Neural cell (in vitro differentiated cells): ENCODE data around the gene IL17REL. TPM values are rescaled to one million over a fixed set of nuclear protein-coding genes. Genes with fewer than 3 reads are reported as not detected.

ENCODE experiments used
- H2AFZ ChIP-seq: fragments of 200-600, 300-800 bp; sonication (generic), shearing (Covaris generic); 2 replicates; pipeline ENCODE4 v1.6.0; 2014; ENCODE audit warnings: low read depth, mild to moderate bottlenecking, antibody characterized with exemption, low read length, moderate library complexity
- H3F3A ChIP-seq: fragments of 200-600 bp; shearing (Covaris generic); 2 replicates; pipeline ENCODE4 v1.6.1; 2016; ENCODE audit warnings: mild to moderate bottlenecking, moderate library complexity, mixed read lengths, antibody characterized with exemption, low read length; ENCODE audit not compliant: insufficient read depth, poor library complexity, severe bottlenecking
- H3K27ac ChIP-seq: fragments of 200-600, 300-800 bp; sonication (generic), shearing (Covaris generic); 2 replicates; pipeline ENCODE4 v1.5.1; 2014; ENCODE audit warnings: mild to moderate bottlenecking, low read length, moderate library complexity
- H3K27me3 ChIP-seq: fragments of 300-800, 200-600 bp; sonication (generic), shearing (Covaris generic); 2 replicates; pipeline ENCODE4 v1.6.0; 2014; ENCODE audit warnings: mild to moderate bottlenecking, low read depth, low read length, moderate library complexity; ENCODE audit not compliant: insufficient read depth
- H3K36me3 ChIP-seq: fragments of 300-800, 200-600 bp; sonication (generic), shearing (Covaris generic); 2 replicates; pipeline ENCODE4 v1.5.1; 2014; ENCODE audit warnings: mild to moderate bottlenecking, antibody characterized with exemption, low read length, moderate library complexity; ENCODE audit not compliant: insufficient read depth
- H3K4me2 ChIP-seq: fragments of 300-800, 200-600 bp; sonication (generic), shearing (Covaris generic); 2 replicates; pipeline ENCODE4 v1.6.0; 2014; ENCODE audit warnings: mild to moderate bottlenecking, low read length
- H3K4me3 ChIP-seq: fragments of 300-800, 200-600 bp; sonication (generic), shearing (Covaris generic); 2 replicates; pipeline ENCODE4 v1.5.1; 2014; ENCODE audit warnings: mild to moderate bottlenecking, low read length, moderate library complexity
- H3K79me2 ChIP-seq: fragments of 200-600 bp; shearing (Covaris generic); replicated peaks from 2 replicates; pipeline ENCODE4 v1.6.0; 2014; ENCODE audit warnings: mild to moderate bottlenecking, low read length, moderate library complexity; ENCODE audit not compliant: insufficient read depth
- H3K9ac ChIP-seq: fragments of 300-800, 200-600 bp; sonication (generic), shearing (Covaris generic); 2 replicates; pipeline ENCODE4 v1.6.1; 2016; ENCODE audit warnings: mild to moderate bottlenecking, low read length, mixed read lengths
- H3K9me2 ChIP-seq: fragments of 200-600 bp; shearing (Covaris generic); 2 replicates; pipeline ENCODE4 v1.6.1; 2016; ENCODE audit warnings: mild to moderate bottlenecking, low read length, mixed read lengths; ENCODE audit not compliant: insufficient read depth
- H3K9me3 ChIP-seq: fragments of 200-600, 300-800 bp; sonication (generic), shearing (Covaris generic); 2 replicates; pipeline ENCODE4 v1.6.1; 2016; ENCODE audit warnings: mild to moderate bottlenecking, mixed run types, low read length, moderate library complexity, mixed read lengths
- H4K20me1 ChIP-seq: fragments of 200-600 bp; shearing (Covaris generic); 2 replicates; pipeline ENCODE4 v1.6.1; 2016; ENCODE audit warnings: mild to moderate bottlenecking, mixed run types; ENCODE audit not compliant: insufficient read depth
- EP300 ChIP-seq: fragments of 450-650 bp; conservative IDR thresholded peaks from 2 replicates; pipeline ENCODE4 v1.6.1; 2014; ENCODE audit warnings: antibody characterized with exemption, mild to moderate bottlenecking, moderate library complexity; ENCODE audit not compliant: poor library complexity, severe bottlenecking
- EZH2 ChIP-seq: fragments of 200-600, 300-800 bp; shearing (Covaris generic), sonication (generic); IDR thresholded peaks from 2 replicates; pipeline ENCODE4 v1.6.1; 2014; ENCODE audit warnings: antibody characterized with exemption, low read length, borderline replicate concordance, mild to moderate bottlenecking; ENCODE audit not compliant: insufficient read depth, poor library complexity, severe bottlenecking
- MXI1 ChIP-seq: fragments of 450-650 bp; conservative IDR thresholded peaks from 2 replicates; pipeline ENCODE4 v1.6.1; 2014; ENCODE audit warnings: antibody characterized with exemption, mild to moderate bottlenecking; ENCODE audit not compliant: poor library complexity, severe bottlenecking
- POLR2AphosphoS5 ChIP-seq: IDR thresholded peaks from 2 replicates; pipeline ENCODE4 v1.6.1; 2012
- RAD21 ChIP-seq: fragments of 450-650 bp; conservative IDR thresholded peaks from 2 replicates; pipeline ENCODE4 v1.6.1; 2014; ENCODE audit warnings: antibody characterized with exemption, mild to moderate bottlenecking, moderate library complexity
- SMC3 ChIP-seq: fragments of 450-650 bp; conservative IDR thresholded peaks from 2 replicates; pipeline ENCODE4 v1.6.1; 2014; ENCODE audit warnings: antibody characterized with exemption, mild to moderate bottlenecking, moderate library complexity; ENCODE audit not compliant: poor library complexity
- TAF1 ChIP-seq: IDR thresholded peaks from 2 replicates; pipeline ENCODE4 v1.6.1; 2012; ENCODE audit warnings: low read depth
- polyA plus RNA-seq: library from polyadenylated mRNA; depleted of rRNA; stranded (reverse); fragments of >200 nt; gene quantifications from 2 replicates; pipeline ENCODE4 v1.2.3, GENCODE V29; 2014
- TF ChIP-seq, protein P1 (sequence below): fragments of 450-650 bp; IDR thresholded peaks from 2 replicates; pipeline ENCODE4 v1.5.1; 2014; ENCODE audit warnings: antibody characterized with exemption, mild to moderate bottlenecking, moderate library complexity; ENCODE audit not compliant: poor library complexity, severe bottlenecking
- TF ChIP-seq, protein P2 (sequence below): IDR thresholded peaks from 2 replicates; pipeline ENCODE4 v1.6.1; 2012; ENCODE audit warnings: borderline replicate concordance

Gene IL17REL
- polyA plus RNA-seq, 1 donor from 2014 or later, result not detected

DNA sequence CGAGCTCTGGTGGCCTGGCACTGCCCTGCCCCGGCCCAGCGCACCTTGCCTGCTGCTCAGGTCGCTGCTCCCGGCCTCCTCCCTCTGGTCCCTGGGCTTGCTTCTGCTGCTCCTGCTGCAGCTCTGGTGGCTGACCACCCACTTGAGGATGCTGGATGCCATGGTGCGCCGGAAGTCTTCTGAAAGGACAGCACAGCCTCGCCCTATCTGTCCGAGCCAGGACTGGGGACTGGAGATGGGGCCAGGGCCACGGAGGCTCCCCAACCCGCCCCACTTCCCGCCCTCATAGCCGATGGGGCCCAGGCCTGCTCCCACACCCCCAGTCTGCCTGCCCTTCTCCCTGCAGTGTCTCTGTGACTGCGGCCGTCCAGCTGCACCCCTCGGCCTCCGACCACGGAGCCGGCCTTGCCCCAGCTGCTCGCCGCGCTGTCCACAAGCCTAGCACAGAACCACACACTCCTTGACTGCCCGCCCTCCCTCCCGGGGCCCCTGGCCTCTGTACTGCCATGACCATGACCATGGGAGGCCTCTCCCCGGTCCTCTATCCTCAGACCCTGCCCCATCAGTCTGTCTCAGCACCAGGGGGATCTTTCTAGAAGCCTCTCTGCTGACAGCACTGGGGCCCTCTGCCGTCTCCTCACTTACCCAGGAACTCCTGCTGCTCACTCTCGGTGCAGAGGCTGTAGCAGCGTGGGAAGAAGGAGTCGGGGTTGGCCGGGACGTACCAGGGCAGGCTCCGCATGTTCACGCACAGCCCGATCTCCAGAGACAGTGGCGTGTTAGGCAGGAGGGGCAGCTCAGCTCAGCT, 32.9 kb upstream of the IL17REL start:
- no peaks in the 10 kb centered on the region for H4K20me1 ChIP-seq
- H3K27me3 ChIP-seq, result no peaks in the 10 kb centered on the region
- no peaks in the 10 kb centered on the region for H3K9me2 ChIP-seq
- H3K9me3 ChIP-seq, result no peaks in the 10 kb centered on the region
- no peaks in the 10 kb centered on the region for H3K36me3 ChIP-seq
- TF ChIP-seq RAD21, result no peak
- no peak for TF ChIP-seq POLR2AphosphoS5
- TF ChIP-seq, protein P1, sequence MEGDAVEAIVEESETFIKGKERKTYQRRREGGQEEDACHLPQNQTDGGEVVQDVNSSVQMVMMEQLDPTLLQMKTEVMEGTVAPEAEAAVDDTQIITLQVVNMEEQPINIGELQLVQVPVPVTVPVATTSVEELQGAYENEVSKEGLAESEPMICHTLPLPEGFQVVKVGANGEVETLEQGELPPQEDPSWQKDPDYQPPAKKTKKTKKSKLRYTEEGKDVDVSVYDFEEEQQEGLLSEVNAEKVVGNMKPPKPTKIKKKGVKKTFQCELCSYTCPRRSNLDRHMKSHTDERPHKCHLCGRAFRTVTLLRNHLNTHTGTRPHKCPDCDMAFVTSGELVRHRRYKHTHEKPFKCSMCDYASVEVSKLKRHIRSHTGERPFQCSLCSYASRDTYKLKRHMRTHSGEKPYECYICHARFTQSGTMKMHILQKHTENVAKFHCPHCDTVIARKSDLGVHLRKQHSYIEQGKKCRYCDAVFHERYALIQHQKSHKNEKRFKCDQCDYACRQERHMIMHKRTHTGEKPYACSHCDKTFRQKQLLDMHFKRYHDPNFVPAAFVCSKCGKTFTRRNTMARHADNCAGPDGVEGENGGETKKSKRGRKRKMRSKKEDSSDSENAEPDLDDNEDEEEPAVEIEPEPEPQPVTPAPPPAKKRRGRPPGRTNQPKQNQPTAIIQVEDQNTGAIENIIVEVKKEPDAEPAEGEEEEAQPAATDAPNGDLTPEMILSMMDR, result no peak
- H3K9ac ChIP-seq, result no peak overlapping the region
- H2AFZ ChIP-seq, result no peak overlapping the region
- H3F3A ChIP-seq, result no peaks in the 10 kb centered on the region
- no peak overlapping the region for H3K4me2 ChIP-seq
- no peaks in the 10 kb centered on the region for H3K79me2 ChIP-seq
- no peak overlapping the region for H3K4me3 ChIP-seq
- H3K27ac ChIP-seq, result no peak overlapping the region

DNA sequence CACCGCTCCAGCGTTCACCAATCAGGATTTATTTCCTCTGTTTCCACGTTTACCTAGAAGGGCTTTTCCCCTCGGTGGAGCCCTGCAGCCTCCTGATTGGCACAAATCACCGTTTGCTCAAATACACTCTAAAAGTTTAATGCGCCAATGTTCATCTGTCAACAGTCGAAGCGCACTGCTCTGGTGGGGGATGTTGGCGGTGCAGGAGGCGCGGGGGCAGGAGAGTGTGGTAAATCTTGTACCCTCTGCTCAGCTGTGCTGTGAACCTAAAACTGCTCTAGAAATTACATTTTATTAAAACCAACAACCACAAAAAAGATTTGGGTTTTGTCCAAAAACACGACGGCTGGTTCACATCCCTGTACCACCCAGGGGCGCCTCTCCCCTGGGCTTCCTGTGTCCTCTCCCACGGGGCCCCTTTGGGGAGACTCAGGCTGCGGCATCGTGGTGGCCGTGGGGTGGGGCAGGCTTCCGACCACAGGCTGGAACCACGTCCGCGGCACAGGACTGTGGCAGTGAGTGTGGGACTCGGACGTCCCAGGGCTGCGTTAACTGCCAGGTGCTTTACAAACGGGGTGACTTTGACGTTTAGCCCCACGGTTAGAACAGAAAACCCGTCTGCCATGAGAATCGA, 32.0 kb upstream of the IL17REL start:
- no peak for TF ChIP-seq EZH2
- no peak for TF ChIP-seq MXI1
- no peak for TF ChIP-seq POLR2AphosphoS5
- no peak for TF ChIP-seq RAD21
- TF ChIP-seq, protein P1, result no peak
- no peak for TF ChIP-seq EP300
- TF ChIP-seq, protein P2, sequence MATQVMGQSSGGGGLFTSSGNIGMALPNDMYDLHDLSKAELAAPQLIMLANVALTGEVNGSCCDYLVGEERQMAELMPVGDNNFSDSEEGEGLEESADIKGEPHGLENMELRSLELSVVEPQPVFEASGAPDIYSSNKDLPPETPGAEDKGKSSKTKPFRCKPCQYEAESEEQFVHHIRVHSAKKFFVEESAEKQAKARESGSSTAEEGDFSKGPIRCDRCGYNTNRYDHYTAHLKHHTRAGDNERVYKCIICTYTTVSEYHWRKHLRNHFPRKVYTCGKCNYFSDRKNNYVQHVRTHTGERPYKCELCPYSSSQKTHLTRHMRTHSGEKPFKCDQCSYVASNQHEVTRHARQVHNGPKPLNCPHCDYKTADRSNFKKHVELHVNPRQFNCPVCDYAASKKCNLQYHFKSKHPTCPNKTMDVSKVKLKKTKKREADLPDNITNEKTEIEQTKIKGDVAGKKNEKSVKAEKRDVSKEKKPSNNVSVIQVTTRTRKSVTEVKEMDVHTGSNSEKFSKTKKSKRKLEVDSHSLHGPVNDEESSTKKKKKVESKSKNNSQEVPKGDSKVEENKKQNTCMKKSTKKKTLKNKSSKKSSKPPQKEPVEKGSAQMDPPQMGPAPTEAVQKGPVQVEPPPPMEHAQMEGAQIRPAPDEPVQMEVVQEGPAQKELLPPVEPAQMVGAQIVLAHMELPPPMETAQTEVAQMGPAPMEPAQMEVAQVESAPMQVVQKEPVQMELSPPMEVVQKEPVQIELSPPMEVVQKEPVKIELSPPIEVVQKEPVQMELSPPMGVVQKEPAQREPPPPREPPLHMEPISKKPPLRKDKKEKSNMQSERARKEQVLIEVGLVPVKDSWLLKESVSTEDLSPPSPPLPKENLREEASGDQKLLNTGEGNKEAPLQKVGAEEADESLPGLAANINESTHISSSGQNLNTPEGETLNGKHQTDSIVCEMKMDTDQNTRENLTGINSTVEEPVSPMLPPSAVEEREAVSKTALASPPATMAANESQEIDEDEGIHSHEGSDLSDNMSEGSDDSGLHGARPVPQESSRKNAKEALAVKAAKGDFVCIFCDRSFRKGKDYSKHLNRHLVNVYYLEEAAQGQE, result no peak
- no peak for TF ChIP-seq SMC3
- no peak for TF ChIP-seq TAF1
- Histone ChIP-seq H3K4me3 (no peak overlapping the region), H3K27me3 (no peaks in the 10 kb centered on the region), H3K4me2 (no peak overlapping the region), H3K27ac (no peak overlapping the region), H3K9me3 (no peaks in the 10 kb centered on the region), H3K79me2 (no peaks in the 10 kb centered on the region), H3K9me2 (no peaks in the 10 kb centered on the region), H3F3A (no peaks in the 10 kb centered on the region), H4K20me1 (no peaks in the 10 kb centered on the region), H3K36me3 (no peaks in the 10 kb centered on the region), H3K9ac (no peak overlapping the region), H2AFZ (no peak overlapping the region)
